ENCODE measurements around the gene TSPAN11.
"Not testable (repeated sequence)": the region's sequence is repeated elsewhere in the genome, so short reads cannot be mapped to it uniquely, and the experiment has no call there.

Gene TSPAN11

DNA sequence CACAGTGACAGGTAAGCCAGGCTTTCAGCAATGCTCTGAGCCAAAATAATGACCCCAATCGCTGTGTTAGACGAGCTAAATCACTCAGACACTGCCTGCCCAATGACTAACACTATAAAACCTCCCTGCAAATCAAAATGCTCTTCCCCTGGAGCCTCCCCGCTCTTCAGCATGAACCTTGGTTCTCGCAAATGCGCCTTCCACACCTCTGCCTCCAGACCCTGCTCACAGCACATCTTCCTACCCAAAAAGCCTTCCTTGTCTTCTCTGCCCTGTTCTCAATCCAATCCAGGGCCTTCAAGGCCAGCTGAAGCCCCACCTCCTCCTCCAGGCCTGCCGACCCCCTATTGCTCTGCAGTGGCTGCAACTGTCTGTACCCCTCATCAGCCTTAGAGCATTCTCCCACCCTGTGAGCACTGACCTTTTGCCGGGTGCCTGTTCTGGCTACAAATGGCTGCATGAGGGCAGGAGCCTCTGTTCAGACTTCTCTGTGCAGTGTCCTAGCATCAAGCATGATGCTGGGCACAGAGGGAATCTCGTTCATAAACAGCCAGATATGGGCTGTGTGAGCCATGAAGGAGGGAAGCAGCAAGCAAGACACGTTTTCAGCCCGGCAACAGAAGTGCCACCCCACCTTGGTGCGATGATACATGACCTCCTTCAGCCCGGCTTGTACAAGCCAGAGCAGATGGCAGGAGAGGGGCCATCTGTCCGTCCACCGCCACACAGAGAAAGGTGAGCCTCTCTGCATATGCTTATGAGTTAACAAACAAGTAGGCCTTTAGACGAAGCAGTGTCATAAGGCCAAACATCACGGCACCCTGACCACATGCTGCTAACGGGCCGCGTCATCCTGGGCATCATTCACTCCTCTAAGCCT lies 82.7 kb downstream of the TSPAN11 start:
- Histone ChIP-seq H3K9me3 (ENCODE audit: control insufficient read depth in 2 of 2, low read length in 2 of 2) (no peaks in the 10 kb centered on the region), H3K4me1 (ENCODE audit: control insufficient read depth, insufficient read depth, low read length) (no peaks in the 10 kb centered on the region), H3K27ac (ENCODE audit: low read length) (no peak overlapping the region), H3K36me3 (ENCODE audit: control insufficient read depth in 2 of 2, insufficient read depth in 2 of 2, low read length in 2 of 2) (no peaks in the 10 kb centered on the region), H3K4me3 (ENCODE audit: low read length in 2 of 2) (no peak overlapping the region), H3K9ac (ENCODE audit: low read length in 2 of 2) (no peak overlapping the region), H3K27me3 (ENCODE audit: control insufficient read depth in 1 of 2, insufficient read depth in 2 of 2, low read length in 2 of 2) (no peaks in the 10 kb centered on the region)

DNA sequence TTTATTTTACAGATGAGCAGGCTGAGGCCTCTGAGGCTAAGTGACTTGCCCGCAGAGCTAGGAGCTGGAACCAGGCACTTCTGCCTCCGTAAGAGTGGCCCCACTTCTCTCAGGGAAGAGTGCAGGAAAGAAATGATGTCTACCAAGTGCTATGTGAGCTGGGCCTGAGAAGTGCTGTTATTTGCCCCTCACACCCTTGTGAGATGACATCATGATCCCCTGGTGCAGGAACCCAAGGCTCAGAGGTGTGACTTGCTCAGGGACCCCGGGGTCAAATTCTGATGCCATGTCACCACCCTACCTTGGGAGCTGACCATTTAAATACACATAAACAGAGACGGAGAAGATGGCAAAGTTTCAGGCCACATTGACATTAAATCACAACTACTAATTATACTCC lies 83.4 kb downstream of the TSPAN11 start:
- H3K27ac ChIP-seq (ENCODE audit: low read length) = no peak overlapping the region
- no peak overlapping the region for H3K4me3 ChIP-seq (ENCODE audit: low read length in 2 of 2)
- H3K36me3 ChIP-seq (ENCODE audit: control insufficient read depth in 2 of 2, insufficient read depth in 2 of 2, low read length in 2 of 2) = no peaks in the 10 kb centered on the region
- no peak overlapping the region for H3K9ac ChIP-seq (ENCODE audit: low read length in 2 of 2)
- H3K9me3 ChIP-seq (ENCODE audit: control insufficient read depth in 2 of 2, low read length in 2 of 2) = no peaks in the 10 kb centered on the region
- no peaks in the 10 kb centered on the region for H3K4me1 ChIP-seq (ENCODE audit: control insufficient read depth, insufficient read depth, low read length)
- no peaks in the 10 kb centered on the region for H3K27me3 ChIP-seq (ENCODE audit: control insufficient read depth in 1 of 2, insufficient read depth in 2 of 2, low read length in 2 of 2)

DNA sequence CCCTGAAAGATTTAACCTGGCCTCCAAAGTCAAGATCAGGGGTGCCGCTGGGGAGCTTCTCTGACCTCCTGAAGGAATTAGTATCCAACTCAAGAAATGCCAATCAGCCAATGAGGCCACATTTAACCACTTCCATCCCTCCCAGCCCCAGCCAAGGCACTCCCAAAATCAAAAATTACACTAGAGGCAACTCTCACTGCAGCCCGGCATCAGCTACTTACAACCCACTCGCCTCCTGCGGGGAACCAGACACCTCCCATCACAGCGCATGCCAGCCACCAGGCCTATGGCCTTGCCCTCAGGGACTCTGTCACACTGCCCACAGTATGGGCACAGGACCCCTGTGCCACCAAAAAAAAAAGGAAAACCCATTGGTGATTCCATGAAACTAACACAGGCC lies 84.8 kb downstream of the TSPAN11 start:
- H3K27ac ChIP-seq (ENCODE audit: low read length) = no peak overlapping the region
- no peaks in the 10 kb centered on the region for H3K27me3 ChIP-seq (ENCODE audit: control insufficient read depth in 1 of 2, insufficient read depth in 2 of 2, low read length in 2 of 2)
- no peaks in the 10 kb centered on the region for H3K4me1 ChIP-seq (ENCODE audit: control insufficient read depth, insufficient read depth, low read length)
- H3K4me3 ChIP-seq (ENCODE audit: low read length in 2 of 2) = no peak overlapping the region
- H3K9me3 ChIP-seq (ENCODE audit: control insufficient read depth in 2 of 2, low read length in 2 of 2) = no peaks in the 10 kb centered on the region
- H3K36me3 ChIP-seq (ENCODE audit: control insufficient read depth in 2 of 2, insufficient read depth in 2 of 2, low read length in 2 of 2) = no peaks in the 10 kb centered on the region
- H3K9ac ChIP-seq (ENCODE audit: low read length in 2 of 2) = no peak overlapping the region

DNA sequence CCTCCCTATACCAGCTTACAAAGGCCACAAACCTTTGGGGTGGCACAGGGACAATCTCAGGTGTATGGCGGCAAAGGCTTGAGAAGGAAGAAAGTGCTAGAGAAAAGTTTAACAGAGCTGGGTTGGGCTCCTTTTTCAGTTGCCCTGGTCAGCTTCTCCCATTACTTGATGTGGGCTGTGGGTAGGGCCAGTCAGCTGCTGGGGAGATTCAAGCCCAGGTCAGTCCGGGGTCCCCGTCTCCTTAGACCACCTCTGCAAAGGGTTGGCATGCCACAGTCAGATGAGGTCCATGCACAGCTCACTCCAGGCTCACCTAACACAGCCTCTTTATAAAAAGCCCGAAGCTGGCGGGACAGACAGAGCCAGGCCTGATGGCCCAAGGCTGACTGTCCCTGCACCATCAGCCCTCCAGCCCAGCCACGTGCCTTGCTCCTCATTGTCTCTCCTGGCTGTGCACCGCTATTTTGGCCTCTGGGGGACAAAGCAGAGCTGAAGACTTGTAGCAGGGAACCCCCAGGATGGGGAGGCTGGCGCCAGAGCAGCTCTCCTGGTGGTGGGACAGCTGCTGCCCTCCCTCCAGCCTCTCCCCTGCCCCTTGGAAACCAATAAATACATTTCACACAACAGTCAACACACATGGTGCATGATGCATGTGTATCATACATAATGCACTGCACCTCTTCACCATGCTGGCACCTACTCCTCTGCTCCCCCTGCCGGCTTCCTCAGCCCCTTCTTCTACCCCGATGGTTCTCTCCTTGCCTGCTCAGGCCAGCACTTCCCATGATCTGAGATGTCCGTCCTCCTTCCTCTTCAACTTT lies 85.4 kb downstream of the TSPAN11 start:
- no peaks in the 10 kb centered on the region for H3K4me1 ChIP-seq (ENCODE audit: control insufficient read depth, insufficient read depth, low read length)
- no peak overlapping the region for H3K4me3 ChIP-seq (ENCODE audit: low read length in 2 of 2)
- H3K27ac ChIP-seq (ENCODE audit: low read length) = no peak overlapping the region
- H3K36me3 ChIP-seq (ENCODE audit: control insufficient read depth in 2 of 2, insufficient read depth in 2 of 2, low read length in 2 of 2) = no peaks in the 10 kb centered on the region
- no peaks in the 10 kb centered on the region for H3K27me3 ChIP-seq (ENCODE audit: control insufficient read depth in 1 of 2, insufficient read depth in 2 of 2, low read length in 2 of 2)
- H3K9me3 ChIP-seq (ENCODE audit: control insufficient read depth in 2 of 2, low read length in 2 of 2) = no peaks in the 10 kb centered on the region
- H3K9ac ChIP-seq (ENCODE audit: low read length in 2 of 2) = no peak overlapping the region

DNA sequence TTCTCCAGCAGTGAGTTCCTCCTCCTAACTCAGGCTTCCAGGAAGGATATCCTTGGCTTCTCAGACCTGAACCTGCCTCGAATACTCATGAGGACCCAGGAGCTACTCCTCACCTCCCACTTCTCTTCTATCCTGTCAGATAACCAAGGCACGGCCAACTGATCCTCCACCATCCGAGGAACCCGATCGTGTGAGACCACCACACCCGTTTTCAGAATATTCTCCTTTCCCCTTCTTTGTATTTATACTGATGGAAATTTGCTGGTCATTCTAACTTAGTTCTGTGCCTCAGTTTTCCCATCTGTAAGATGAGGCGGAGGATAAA lies 86.0 kb downstream of the TSPAN11 start:
- not testable (repeated sequence) for H3K36me3 ChIP-seq (ENCODE audit: control insufficient read depth in 2 of 2, insufficient read depth in 2 of 2, low read length in 2 of 2); H3K27me3 ChIP-seq (ENCODE audit: control insufficient read depth in 1 of 2, insufficient read depth in 2 of 2, low read length in 2 of 2); H3K4me1 ChIP-seq (ENCODE audit: control insufficient read depth, insufficient read depth, low read length); H3K4me3 ChIP-seq (ENCODE audit: low read length in 2 of 2); H3K27ac ChIP-seq (ENCODE audit: low read length); H3K9me3 ChIP-seq (ENCODE audit: control insufficient read depth in 2 of 2, low read length in 2 of 2); H3K9ac ChIP-seq (ENCODE audit: low read length in 2 of 2)

DNA sequence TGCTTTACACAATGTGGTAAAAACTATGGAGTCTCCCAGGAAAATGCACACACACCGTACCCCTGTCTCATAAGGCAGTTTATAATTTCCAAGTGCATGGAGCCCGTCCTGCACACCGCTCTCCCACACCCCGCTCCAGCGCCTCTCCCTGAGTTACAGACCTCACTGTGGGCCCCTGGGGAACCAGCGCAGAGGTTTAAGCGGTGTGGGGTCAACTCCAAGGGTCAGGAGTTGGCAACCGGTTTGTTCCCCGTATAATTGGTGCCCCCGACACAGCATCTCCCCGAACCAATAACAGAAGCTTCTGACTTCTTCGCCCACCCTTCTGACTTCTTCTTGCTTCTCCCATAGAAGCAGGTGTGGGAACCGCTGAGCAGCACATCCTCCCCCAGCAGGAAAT lies 88.7 kb downstream of the TSPAN11 start:
- Histone ChIP-seq H3K36me3 (ENCODE audit: control insufficient read depth in 2 of 2, insufficient read depth in 2 of 2, low read length in 2 of 2) (no peaks in the 10 kb centered on the region), H3K4me1 (ENCODE audit: control insufficient read depth, insufficient read depth, low read length) (no peaks in the 10 kb centered on the region), H3K9ac (ENCODE audit: low read length in 2 of 2) (no peak overlapping the region), H3K27me3 (ENCODE audit: control insufficient read depth in 1 of 2, insufficient read depth in 2 of 2, low read length in 2 of 2) (no peaks in the 10 kb centered on the region), H3K9me3 (ENCODE audit: control insufficient read depth in 2 of 2, low read length in 2 of 2) (no peaks in the 10 kb centered on the region), H3K4me3 (ENCODE audit: low read length in 2 of 2) (no peak overlapping the region), H3K27ac (ENCODE audit: low read length) (no peak overlapping the region)

DNA sequence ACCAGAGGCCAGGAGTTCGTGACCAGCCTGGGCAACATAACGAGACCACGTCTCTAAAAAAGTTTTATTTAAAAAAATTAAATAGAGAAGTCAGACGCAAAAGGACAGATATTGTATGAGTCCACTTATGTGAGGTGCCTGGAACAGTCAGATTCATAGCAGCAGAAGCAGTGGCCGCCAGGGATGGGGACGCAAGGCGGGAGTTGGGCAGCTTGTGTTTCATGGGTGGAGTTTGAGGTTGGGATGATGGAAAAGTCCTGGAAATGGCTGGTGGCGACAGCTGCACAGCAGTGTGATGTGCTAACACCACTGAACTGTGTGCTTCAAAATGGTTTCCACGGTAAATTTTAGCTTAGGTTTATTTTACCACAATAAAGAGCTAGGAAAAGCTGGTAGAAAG lies 89.5 kb downstream of the TSPAN11 start:
- H3K27ac ChIP-seq (ENCODE audit: low read length) = no peak overlapping the region
- H3K9me3 ChIP-seq (ENCODE audit: control insufficient read depth in 2 of 2, low read length in 2 of 2) = no peaks in the 10 kb centered on the region
- no peaks in the 10 kb centered on the region for H3K4me1 ChIP-seq (ENCODE audit: control insufficient read depth, insufficient read depth, low read length)
- no peaks in the 10 kb centered on the region for H3K27me3 ChIP-seq (ENCODE audit: control insufficient read depth in 1 of 2, insufficient read depth in 2 of 2, low read length in 2 of 2)
- no peak overlapping the region for H3K9ac ChIP-seq (ENCODE audit: low read length in 2 of 2)
- H3K4me3 ChIP-seq (ENCODE audit: low read length in 2 of 2) = no peak overlapping the region
- no peaks in the 10 kb centered on the region for H3K36me3 ChIP-seq (ENCODE audit: control insufficient read depth in 2 of 2, insufficient read depth in 2 of 2, low read length in 2 of 2)

DNA sequence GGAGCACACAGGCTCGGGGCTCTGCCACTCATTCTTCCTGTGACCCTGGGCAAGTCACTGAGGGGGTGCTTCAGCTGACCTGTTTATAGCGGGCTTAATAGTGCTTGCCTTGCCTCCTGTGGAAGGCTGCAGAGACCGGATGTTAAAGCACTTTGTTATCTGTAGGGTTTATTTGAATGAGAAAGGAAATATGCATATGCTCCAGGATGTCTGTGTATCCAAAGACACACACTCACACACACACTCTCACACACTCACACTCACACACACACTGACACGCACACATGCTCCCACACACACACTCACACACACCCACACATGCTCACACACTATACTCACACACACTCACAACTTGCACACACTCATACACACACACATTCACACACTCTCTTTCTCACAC lies 91.0 kb downstream of the TSPAN11 start:
- H3K4me3 ChIP-seq (ENCODE audit: low read length in 2 of 2) = no peak overlapping the region

DNA sequence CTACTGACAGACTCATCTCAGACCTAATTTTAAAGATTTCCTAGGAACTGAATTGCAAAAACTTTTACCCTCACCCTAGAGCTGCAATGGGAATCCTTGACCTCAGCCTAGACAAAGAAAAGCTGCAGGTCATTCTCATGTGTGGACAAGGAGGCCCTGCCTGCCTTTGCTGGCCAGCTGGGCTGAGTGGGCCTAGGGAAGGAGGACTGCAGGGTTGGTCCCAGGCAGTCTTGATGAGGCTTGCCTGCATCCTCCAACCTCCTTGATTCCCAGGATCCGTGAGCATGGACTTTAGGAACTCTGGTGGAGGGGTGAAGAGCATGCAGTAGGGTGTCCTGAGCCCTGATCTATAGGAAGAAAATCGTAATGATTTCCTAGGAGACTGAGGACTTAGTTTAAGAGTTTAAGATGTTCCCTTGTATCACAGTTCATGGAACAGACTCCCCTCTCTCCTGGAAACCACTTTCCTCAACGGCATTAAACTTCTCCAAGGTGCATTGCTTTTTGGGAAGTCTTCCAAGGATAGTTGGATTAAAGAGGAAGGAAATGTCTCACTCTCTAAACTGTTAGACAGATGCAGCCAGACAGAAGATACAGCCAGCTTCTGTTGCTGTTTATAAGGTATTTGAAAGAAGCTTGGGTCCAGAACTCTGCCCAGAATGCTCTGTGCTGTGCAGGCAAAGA lies 91.7 kb downstream of the TSPAN11 start:
- no peaks in the 10 kb centered on the region for H3K27me3 ChIP-seq (ENCODE audit: control insufficient read depth in 1 of 2, insufficient read depth in 2 of 2, low read length in 2 of 2)
- no peaks in the 10 kb centered on the region for H3K36me3 ChIP-seq (ENCODE audit: control insufficient read depth in 2 of 2, insufficient read depth in 2 of 2, low read length in 2 of 2)
- no peaks in the 10 kb centered on the region for H3K4me1 ChIP-seq (ENCODE audit: control insufficient read depth, insufficient read depth, low read length)
- H3K27ac ChIP-seq (ENCODE audit: low read length) = no peak overlapping the region
- no peak overlapping the region for H3K9ac ChIP-seq (ENCODE audit: low read length in 2 of 2)
- no peaks in the 10 kb centered on the region for H3K9me3 ChIP-seq (ENCODE audit: control insufficient read depth in 2 of 2, low read length in 2 of 2)
- H3K4me3 ChIP-seq (ENCODE audit: low read length in 2 of 2) = no peak overlapping the region

More for the DNA sequence above, 91.0 kb downstream of the TSPAN11 start:
- no peaks in the 10 kb centered on the region for H3K36me3 ChIP-seq (ENCODE audit: control insufficient read depth in 2 of 2, insufficient read depth in 2 of 2, low read length in 2 of 2)
- H3K9ac ChIP-seq (ENCODE audit: low read length in 2 of 2) = no peak overlapping the region
- H3K27ac ChIP-seq (ENCODE audit: low read length) = no peak overlapping the region
- H3K27me3 ChIP-seq (ENCODE audit: control insufficient read depth in 1 of 2, insufficient read depth in 2 of 2, low read length in 2 of 2) = no peaks in the 10 kb centered on the region
- H3K9me3 ChIP-seq (ENCODE audit: control insufficient read depth in 2 of 2, low read length in 2 of 2) = no peaks in the 10 kb centered on the region
- no peaks in the 10 kb centered on the region for H3K4me1 ChIP-seq (ENCODE audit: control insufficient read depth, insufficient read depth, low read length)

DNA sequence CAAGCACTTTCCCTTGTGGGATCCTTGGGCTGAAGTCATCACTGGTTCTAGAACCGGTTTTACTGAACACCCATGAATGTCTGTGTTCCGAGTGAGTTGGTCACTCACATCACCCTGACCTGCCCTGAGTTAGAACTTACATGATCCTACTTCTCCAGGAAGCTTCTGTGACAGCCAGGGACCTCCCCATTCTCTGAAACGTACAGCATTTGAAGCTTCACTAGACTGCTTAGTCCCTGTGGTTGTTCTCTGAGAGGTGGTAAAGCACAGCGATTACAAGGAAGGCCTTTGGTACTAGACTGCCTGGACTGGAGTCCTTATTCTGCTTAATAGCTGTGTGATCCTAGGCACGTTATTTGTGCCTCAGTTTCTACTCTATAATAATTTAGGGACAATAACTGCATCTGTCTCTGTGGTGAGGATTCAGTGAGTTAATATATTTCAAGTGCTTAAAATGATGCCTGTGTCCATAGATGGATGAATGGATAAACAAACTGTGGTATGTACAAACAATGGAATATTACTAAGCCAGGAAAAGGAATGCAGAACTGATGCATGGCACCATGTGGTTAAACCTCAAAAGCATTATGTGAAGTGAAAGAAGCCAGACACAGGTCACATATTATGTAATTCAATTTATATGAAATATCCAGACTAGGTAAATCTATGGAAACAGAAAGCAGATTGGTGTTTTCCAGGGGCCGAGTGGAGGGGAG lies 92.4 kb downstream of the TSPAN11 start:
- H3K27me3 ChIP-seq (ENCODE audit: control insufficient read depth in 1 of 2, insufficient read depth in 2 of 2, low read length in 2 of 2) = no peaks in the 10 kb centered on the region
- H3K9ac ChIP-seq (ENCODE audit: low read length in 2 of 2) = no peak overlapping the region
- H3K9me3 ChIP-seq (ENCODE audit: control insufficient read depth in 2 of 2, low read length in 2 of 2) = no peaks in the 10 kb centered on the region
- no peak overlapping the region for H3K4me3 ChIP-seq (ENCODE audit: low read length in 2 of 2)
- H3K4me1 ChIP-seq (ENCODE audit: control insufficient read depth, insufficient read depth, low read length) = no peaks in the 10 kb centered on the region
- H3K36me3 ChIP-seq (ENCODE audit: control insufficient read depth in 2 of 2, insufficient read depth in 2 of 2, low read length in 2 of 2) = no peaks in the 10 kb centered on the region
- no peak overlapping the region for H3K27ac ChIP-seq (ENCODE audit: low read length)

Data from stomach smooth muscle (tissue), 2 donors.